ENCODE measurements around the gene CCDC102A.

- TF ChIP-seq CTCF (IDR thresholded peaks at IDR 0.05 in 4 of 5, conservative IDR thresholded peaks at IDR 0.05 in 1 of 5) = no peak
- TF ChIP-seq POLR2A (IDR thresholded peaks at IDR 0.05) = no peak
Observed at GRCh38 chr16:57531635-57532265, 4.6 kb downstream of the CCDC102A start.

Data from gastrocnemius medialis (tissue), 4 donors.